DMS 273 (cell line): ENCODE results near the gene NDUFS8.
A peak's percentile ranks its signal among the peaks of the same experiment; 100 is the strongest.
"Not testable (repeated sequence)": the region's sequence is repeated elsewhere in the genome, so short reads cannot be mapped to it uniquely, and the experiment has no call there.

Source experiments
- DNase-seq: peaks from one replicate; lab custom pipeline; 2025; ENCODE audit not compliant: unreplicated experiment; lab: John Stamatoyannopoulos, UW

NDUFS8 gene

GRCh38 chr11:68030318-68031143 is at the start of gene NDUFS8:
Gene NDUFS8 (plus strand): TSS chr11:68030681. CDS start chr11:68032152, 1,471 bp downstream.
- DNase-seq, result peak; percentile 98

GRCh38 chr11:67981226-67981625 is 49.3 kb upstream of the NDUFS8 start:
- not testable (repeated sequence) for DNase-seq

GRCh38 chr11:67982255-67982857 is 48.1 kb upstream of the NDUFS8 start:
- not testable (repeated sequence) for DNase-seq

- no peak for DNase-seq
Measured at GRCh38 chr11:67983951-67984350, 46.5 kb upstream of the NDUFS8 start.

- DNase-seq, result not testable (repeated sequence)
Measured at GRCh38 chr11:67985302-67985701, 45.2 kb upstream of the NDUFS8 start.

- not testable (repeated sequence) for DNase-seq
Measured at GRCh38 chr11:67990546-67991346, 39.7 kb upstream of the NDUFS8 start.

GRCh38 chr11:67991347-67992121 is 38.9 kb upstream of the NDUFS8 start:
- DNase-seq, result not testable (repeated sequence)

GRCh38 chr11:67993821-67994220 is 36.7 kb upstream of the NDUFS8 start:
- DNase-seq, result peak; percentile 25

- not testable (repeated sequence) for DNase-seq
Measured at GRCh38 chr11:67994387-67994786, 36.1 kb upstream of the NDUFS8 start.

GRCh38 chr11:67995129-67995528 is 35.4 kb upstream of the NDUFS8 start:
- not testable (repeated sequence) for DNase-seq

GRCh38 chr11:67995579-67995978 is 34.9 kb upstream of the NDUFS8 start:
- DNase-seq, result not testable (repeated sequence)

- DNase-seq, result no peak
Measured at GRCh38 chr11:67996051-67996450, 34.4 kb upstream of the NDUFS8 start.

GRCh38 chr11:67996622-67997474 is 33.6 kb upstream of the NDUFS8 start:
- peak; percentile 43 for DNase-seq

- DNase-seq, result no peak
Measured at GRCh38 chr11:67997475-67997921, 33.0 kb upstream of the NDUFS8 start.

GRCh38 chr11:67998150-67999045 is 32.1 kb upstream of the NDUFS8 start:
- no peak for DNase-seq

- no peak for DNase-seq
Measured at GRCh38 chr11:67999201-67999629, 31.3 kb upstream of the NDUFS8 start.

- no peak for DNase-seq
Measured at GRCh38 chr11:67999704-68000103, 30.8 kb upstream of the NDUFS8 start.

- no peak for DNase-seq
Measured at GRCh38 chr11:68002575-68002937, 27.9 kb upstream of the NDUFS8 start.
